ENCODE results near the gene ZEB2. TPM values are rescaled to one million over a fixed set of nuclear protein-coding genes. Genes with fewer than 3 reads are reported as not detected.

The ZEB2 gene
- total RNA-seq, 1 donor: 104 TPM

DNA sequence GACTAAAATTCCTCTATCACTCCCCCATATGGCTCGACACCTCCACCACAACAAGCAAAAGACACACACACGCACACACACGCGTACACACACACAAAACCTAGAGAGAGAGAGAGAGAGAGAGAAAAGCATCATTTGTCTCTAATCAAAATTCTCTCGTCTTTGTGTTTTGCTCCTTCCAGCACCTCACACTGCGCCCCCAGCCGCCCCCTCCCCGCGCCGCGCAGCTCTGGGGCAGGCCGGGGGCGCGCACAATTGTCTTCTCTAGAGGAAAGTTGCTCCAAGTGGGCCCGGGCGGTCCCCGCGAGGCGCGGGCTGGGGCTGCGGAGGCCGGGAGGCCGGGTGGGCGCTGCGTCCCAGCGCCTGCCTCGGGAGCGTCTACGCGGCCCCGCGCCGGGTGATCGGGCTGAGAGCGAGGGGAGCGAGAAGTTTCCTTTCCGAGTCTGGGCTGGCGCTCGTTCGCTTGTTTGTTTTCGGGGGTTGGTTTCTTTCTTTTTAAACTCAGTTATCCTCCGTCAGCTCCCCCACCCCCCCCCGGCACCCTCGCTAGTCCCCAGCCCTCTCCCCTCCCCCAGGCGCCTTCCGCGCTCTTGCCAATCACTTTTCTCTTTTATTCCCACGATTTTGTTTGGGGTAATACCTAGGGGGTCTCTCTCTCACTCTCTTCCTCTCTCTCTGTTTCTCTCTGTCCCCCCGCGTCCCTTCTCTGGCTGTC is 4.1 kb downstream of the ZEB2 start:
- DNase-seq (ENCODE audit: low read depth): peak; percentile 56
- TF ChIP-seq, protein P1, sequence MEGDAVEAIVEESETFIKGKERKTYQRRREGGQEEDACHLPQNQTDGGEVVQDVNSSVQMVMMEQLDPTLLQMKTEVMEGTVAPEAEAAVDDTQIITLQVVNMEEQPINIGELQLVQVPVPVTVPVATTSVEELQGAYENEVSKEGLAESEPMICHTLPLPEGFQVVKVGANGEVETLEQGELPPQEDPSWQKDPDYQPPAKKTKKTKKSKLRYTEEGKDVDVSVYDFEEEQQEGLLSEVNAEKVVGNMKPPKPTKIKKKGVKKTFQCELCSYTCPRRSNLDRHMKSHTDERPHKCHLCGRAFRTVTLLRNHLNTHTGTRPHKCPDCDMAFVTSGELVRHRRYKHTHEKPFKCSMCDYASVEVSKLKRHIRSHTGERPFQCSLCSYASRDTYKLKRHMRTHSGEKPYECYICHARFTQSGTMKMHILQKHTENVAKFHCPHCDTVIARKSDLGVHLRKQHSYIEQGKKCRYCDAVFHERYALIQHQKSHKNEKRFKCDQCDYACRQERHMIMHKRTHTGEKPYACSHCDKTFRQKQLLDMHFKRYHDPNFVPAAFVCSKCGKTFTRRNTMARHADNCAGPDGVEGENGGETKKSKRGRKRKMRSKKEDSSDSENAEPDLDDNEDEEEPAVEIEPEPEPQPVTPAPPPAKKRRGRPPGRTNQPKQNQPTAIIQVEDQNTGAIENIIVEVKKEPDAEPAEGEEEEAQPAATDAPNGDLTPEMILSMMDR (IDR thresholded peaks at IDR 0.05; ENCODE audit: insufficient read depth, low read length): no peak
- H3K4me3 ChIP-seq (ENCODE audit: low read depth, low read length): peak overlapping the region; percentile 73

DNA sequence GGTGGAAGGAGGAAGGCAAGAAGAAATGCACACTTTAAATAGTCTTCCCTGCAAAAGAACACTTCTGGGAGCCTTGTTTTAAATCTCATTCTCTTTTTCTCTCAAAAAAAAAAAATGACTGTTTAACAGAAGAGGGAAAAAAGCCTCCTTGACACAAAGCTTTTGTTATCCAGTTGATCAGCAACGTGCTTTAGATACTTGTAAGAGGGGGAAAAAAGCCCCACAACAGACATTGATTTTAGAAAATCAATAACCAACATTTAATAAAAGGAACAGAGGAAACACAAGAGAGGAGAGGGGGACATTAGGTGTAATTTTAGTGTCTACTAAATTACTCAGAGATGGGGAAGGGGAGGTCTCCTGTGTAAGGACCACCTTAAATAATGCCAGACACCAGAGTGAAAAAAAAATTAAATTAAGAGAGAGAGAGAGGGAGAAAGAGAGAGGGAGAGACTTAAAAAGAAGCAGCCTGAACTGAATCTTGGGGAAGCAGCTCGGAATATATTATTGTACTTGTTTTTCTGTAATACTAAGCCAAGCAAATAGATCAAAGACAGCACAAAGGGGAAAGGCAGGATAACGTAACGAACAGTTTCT is 4.7 kb downstream of the ZEB2 start:
- TF ChIP-seq, protein P1 (IDR thresholded peaks at IDR 0.05; ENCODE audit: insufficient read depth, low read length): no peak
- H3K4me3 ChIP-seq (ENCODE audit: low read depth, low read length): peak overlapping the region; percentile 73
- DNase-seq (ENCODE audit: low read depth): peak; percentile 75

DNA sequence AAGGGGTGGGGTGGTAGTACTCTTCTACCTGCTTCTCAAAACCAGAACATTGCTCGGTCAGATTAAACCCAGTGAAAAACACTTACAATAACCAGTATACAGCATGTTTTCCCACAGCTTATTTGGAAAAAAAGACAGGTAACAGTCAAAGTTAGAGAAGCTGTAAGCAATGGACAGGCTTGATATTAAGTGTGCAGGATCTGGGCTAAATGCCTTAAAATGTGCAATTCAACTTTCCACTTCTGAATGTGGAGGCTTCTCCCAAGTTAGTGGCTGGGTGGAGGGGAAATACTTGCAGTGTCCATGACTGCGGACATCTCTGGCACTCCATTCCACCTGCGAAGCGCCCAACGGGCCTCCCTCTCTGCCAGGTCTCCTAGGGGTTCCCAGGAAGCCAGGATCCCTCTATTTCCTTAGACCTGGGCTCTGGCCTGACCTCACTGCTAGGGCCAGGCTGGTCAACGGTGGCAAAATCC is 5.3 kb downstream of the ZEB2 start:
- H3K4me3 ChIP-seq (ENCODE audit: low read depth, low read length): peak overlapping the region; percentile 73
- DNase-seq (ENCODE audit: low read depth): peak; percentile 48

DNA sequence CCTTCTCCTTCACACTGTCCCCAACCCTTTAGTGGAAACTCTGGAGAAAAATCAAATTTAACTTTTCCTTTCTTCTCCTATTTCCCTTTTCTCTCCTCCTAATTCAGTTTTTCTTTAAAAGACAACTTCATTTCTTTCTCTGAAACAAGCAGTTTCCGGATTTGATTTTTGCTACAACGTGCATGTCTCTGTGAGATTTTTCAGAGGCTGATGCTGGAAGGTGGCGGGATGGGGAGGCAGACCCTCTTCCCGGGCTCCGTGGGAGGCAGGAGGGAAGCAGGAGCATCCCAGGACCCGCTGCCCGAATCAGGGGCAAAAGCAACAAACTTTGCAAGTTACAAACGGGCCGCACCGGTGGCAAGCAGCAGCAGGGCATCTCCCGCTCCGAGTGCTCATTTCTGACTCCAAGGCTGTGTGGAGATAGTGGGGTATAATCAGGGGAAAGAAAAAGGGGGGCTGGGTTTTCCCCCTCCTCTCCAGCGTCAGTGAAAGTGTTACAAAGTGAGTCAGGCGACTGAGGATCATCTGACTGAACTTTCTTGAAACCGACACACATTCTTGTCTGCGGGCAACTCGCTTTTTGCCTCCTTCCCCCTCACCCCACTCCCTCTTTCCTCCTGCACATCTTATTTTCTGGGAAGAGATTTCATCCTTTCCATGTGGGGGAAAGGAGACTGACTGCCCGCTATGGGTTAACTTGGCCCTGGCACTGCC is 6.4 kb downstream of the ZEB2 start:
- TF ChIP-seq, protein P1 (IDR thresholded peaks at IDR 0.05; ENCODE audit: insufficient read depth, low read length): no peak
- peak overlapping the region; percentile 73 for H3K4me3 ChIP-seq (ENCODE audit: low read depth, low read length)
- peak; percentile 79 for DNase-seq (ENCODE audit: low read depth)

More for the DNA sequence above, 5.3 kb downstream of the ZEB2 start:
- TF ChIP-seq, protein P1 (IDR thresholded peaks at IDR 0.05; ENCODE audit: insufficient read depth, low read length): no peak

DNA sequence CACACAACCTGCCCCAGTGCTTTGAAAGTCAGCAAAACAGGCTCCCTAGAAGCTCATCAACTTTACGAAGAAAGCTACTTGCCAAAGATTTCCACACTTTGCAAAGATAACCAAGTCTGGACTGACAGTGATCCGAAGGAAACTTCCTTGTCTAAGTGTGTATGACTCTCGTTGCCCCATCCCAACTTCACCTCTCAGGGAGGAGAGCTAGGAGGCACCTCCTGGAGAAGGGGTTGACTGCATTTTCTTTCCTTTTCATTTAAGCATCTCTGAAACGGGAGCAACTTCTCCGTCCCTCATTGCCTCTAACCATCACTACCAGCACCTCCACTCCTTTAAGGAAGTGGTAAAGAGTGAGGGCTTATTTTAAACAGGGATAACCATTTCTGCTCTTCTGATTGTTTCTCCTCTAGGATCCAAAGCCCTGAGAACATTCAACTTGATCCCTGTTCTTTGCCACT is 7.0 kb downstream of the ZEB2 start:
- H3K4me3 ChIP-seq (ENCODE audit: low read depth, low read length): peak overlapping the region; percentile 73
- DNase-seq (ENCODE audit: low read depth): peak; percentile 55
- TF ChIP-seq, protein P1 (IDR thresholded peaks at IDR 0.05; ENCODE audit: insufficient read depth, low read length): no peak

DNA sequence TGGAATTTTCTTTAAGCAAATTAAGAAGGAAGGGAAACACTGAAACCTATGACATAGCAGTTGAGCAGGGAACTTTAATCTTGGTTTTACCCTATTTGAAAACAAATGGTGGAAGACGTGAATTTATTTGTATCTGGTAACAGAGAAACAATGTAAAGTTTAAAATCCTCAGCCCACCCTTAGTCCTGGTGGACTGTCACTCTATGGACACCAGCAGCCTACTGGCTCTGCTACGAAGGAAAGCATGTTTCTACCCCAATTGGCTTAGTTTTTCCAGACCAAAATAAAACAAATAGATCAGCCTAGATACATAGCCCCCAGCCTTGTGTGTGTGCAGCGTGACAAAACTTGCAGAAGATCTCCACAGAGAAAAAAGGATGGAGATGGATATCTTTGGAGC is 7.4 kb downstream of the ZEB2 start:
- TF ChIP-seq, protein P1 (IDR thresholded peaks at IDR 0.05; ENCODE audit: insufficient read depth, low read length): no peak
- peak overlapping the region; percentile 73 for H3K4me3 ChIP-seq (ENCODE audit: low read depth, low read length)

More for the DNA sequence above, 7.4 kb downstream of the ZEB2 start:
- no peak for DNase-seq (ENCODE audit: low read depth)

All from fibroblast of the aortic adventitia (primary cell).